GM18498 (cell line): ENCODE results near the gene QDPR.
"Not testable (repeated sequence)": the region's sequence is repeated elsewhere in the genome, so short reads cannot be mapped to it uniquely, and the experiment has no call there.

ENCODE experiments used
- ATAC-seq: cut with Tn5 transposase; IDR thresholded peaks from one replicate; pipeline ENCODE4 v1.9.1; 2021; ENCODE audit warnings: mild to moderate bottlenecking, moderate library complexity; ENCODE audit not compliant: unreplicated experiment

The QDPR gene

GRCh38 chr4:17511950-17512795 is at the start of gene QDPR:
Gene QDPR (minus strand): TSS chr4:17512090. CDS start chr4:17512054, 36 bp downstream.
- ATAC-seq, result peak; percentile 98

DNA sequence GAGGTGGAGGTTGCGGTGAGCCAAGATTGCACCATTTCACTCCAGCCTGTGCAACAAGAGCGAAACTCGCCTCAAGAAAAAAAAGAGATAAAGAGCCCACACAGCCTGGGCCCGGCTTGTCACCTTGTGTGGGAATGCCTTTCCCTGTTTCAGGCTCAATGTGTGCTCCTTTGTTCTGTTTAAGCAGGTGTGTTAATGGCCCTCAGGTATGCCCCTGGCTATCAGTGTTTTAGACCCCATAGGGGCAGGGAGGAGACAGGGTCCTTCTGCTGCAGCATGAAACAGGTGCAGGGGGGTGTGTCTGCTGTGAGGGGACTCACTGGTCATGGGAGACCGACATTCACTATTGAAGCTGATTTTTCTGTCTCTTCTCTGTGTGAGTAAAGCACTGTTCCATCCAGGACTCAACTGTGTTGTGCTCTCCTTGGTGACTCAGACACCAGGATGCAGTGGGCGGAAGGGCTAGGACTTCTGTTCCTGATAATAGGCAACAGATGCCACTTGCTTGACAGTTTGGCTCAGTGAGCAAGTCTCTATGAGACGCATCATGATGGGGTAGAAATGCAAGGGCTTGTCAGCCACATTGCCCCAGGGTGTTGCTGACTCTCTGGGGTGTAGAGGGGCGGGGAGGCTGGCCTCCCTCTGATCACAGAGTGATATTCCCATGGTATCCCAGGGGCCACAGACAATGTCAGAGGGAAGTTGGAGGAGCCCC is 49.5 kb upstream of the QDPR start:
- no peak for ATAC-seq

DNA sequence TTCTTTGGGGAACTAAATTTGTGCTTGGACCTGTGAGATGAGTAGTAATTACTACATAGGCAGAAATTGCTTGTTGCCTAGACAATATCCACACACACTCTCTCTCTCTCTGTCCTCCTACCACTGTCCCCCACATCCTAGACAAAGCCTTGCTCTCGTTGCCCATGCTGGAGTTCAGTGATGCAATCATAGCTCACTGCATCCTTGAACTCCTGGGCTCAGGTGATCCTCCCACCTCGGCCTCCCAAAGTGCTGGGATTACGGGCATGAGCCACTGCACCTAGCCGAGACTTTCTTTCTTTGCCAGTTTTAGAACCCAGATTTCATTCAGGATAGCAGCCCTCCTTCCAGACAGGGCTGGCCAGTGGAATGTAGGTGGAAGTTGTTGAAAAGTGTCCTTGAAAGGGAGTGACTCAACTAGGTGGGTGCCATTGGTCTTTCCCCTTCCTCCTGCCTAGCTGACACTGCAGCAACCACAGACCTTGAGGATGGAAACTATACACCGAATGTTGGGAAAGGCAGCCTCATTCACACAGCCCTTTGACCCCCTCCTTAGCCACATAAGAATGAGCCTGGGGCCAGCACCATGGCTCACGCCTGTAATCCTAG is 48.3 kb upstream of the QDPR start:
- no peak for ATAC-seq

GRCh38 chr4:17559709-17560048 is 47.8 kb upstream of the QDPR start:
- no peak for ATAC-seq

DNA sequence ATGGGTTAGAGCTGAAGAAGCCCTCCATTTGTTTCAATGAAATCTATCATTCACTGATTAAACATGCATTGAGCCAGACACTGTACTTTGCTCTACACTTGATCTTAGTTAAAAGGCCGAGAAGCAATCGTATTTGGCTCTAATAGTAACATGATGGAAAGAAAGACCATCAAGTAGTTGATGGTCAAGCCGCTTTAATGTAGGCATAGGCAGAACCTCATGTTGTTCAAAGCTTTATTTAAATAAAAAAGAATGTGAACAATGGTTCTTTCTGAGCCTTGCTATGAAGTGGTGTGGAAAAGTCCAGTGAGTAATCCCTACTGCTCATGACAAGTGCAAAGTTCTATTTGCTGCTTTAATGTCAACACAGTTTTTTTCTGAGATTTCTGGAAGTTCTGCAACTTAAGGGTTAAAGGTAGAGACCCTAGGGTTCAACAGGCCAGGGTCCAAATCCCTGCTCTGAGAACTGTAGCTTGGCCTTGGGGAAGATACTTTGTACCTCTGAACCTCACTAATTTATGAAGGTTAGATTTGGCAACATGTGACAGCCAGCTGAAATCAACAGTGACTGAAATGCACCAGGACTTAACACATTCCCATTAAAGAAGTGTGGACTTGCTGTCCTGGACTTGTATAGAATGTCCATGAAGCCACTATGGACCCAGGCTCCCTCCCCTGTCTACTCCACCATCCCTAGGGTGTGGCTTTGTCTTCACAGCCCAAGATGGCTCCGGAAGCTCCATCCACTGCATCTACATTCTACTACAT is 47.2 kb upstream of the QDPR start:
- ATAC-seq, result no peak

DNA sequence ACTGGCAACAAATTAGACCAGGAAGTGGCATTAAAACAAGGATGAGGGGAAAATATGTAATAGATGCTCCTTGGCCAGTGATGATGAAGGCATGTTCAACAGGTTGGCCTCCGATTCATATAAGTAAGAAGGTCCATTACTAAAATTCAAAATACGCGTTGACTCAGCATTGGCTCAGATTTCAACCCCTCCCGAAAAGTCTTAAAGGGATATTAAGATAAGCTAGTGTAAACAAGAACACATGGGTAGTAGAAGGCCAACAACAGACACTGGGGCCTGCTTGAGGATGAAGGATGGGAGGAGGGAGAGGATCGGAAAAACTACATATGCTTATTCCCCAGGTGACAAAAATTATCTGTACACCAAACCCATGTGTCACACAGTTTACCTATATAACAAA is 46.0 kb upstream of the QDPR start:
- no peak for ATAC-seq

GRCh38 chr4:17556498-17556897 is 44.6 kb upstream of the QDPR start:
- no peak for ATAC-seq

DNA sequence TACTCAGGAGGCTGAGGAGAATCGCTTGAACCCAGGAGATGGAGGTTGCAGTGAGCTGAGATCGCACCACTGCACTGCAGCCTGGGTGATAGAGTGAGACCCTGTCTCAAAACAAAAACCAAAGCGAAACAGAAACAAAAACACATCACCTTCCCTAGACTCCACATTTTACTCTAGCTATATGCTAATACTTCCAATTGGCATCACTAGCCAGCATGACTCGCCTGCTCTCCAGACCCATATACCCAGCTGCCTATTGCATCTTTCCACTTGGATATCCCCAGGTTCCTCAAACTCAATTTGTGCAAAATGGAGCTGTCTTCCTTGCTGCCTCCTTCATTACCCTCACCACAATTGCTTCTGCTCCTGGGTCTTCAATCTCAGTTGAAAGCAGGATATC is 42.7 kb upstream of the QDPR start:
- ATAC-seq, result no peak

- ATAC-seq, result no peak
These were observed 40.5 kb upstream of the QDPR start for GRCh38 chr4:17552427-17552826.

DNA sequence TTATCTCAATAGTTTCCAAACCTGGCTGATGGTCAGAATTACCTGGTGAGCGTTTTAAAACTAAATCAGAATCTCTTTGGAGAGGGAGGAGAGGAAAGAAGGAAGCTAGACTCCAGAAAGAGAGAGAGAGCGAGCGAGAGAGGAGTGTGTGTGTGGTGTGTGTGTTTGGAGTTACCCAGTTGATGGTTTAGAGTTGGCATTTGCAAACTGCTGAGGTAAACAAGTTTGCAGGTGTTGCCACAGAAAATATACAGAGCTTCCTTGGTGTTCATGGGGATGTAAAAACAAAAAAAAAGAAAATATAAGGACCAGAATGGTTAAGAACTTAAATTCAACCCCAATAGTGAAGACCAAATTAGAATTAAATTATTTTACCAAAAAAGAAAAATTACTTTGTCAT is 38.7 kb upstream of the QDPR start:
- ATAC-seq, result no peak

DNA sequence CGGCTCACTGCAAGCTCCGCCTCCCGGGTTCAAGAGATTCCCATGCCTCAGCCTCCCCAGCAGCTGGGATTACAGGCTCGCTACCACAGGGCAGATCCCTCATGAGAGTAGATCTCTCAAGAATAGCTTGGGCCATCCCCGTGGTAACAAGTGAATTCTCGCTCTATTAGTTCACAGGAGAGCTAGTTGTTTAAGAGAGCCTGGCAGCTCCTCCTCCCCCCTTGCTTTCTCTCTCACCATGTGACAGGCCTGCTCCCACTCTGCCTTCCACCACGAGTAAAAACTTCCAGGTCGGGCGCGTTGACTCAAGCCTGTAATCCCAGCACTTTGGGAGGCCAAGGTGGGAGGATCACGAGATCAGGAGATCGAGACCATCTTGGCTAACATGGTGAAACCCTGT is 34.8 kb upstream of the QDPR start:
- ATAC-seq, result no peak

DNA sequence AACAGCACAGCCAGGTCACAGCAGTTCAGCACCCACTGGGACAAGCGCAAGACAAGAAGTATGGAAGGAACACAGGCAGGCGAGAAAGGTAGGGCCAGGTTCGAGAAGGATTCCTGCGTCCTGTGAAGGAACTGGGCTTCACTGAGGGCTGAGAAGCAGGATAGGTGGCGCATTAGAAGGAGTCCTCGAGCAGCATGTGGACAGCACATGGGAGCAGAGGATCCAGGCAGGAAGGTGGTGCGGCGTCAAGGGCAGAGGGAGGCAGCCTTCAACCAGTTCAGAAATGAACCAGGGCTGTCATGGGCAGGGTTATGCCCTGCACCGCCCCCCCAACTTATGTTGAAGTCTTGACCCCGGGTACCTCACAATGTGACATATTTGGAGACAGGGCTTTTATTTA is 34.3 kb upstream of the QDPR start:
- ATAC-seq, result no peak

DNA sequence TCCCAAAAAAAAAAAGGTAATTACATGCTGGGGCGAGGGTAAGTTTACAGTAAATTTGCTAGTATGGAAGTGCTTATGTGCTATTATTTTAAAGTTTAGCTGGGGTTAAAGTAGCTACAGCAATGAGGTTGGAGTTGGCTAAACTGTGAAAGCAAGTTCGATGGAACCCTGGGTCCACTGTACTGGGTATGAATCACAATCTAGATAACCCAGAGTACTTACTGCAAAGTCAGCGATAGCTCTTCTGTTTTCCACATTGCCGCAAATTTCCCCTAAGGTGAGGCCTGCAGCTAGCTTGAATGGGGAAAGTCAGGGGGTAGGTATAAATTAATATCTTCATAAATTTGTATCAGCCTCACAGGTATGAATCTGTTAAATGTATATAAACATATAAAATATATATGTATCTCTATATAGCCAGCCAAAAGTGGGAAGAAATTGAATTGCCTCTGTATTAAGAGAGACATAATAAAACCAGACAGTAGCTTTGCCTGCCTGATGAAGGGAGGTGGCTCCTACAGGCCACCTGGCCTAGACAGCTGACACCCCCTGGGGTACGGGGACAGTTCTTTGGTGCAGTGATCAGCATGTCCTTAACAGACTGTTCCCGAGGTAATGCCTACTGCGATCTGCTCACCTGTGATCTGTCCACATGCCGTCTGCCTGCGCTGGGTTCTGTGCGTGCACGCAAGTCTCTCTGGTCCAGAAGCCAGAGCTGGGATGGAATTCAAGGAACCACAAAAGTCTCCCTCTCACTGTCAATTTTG is 33.7 kb upstream of the QDPR start:
- no peak for ATAC-seq

DNA sequence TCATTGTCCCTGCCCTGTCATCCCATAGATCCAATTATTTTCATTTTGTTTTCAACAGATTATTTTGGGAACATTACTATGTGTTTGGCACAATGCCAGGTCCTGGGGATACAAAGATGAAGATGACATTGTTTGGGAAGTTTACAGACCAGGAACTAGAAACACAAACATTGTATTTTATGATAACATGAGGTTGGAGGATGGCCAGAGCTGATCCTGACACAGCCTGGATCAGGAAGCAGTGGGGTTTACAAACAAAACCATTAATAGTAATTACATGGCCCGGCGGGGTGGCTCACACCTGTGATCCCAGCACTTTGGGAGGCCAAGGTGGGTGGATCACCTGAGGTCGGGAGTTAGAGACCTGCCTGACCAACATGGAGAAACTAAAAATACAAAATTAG is 32.9 kb upstream of the QDPR start:
- no peak for ATAC-seq

GRCh38 chr4:17544205-17544604 is 32.3 kb upstream of the QDPR start:
- no peak for ATAC-seq

DNA sequence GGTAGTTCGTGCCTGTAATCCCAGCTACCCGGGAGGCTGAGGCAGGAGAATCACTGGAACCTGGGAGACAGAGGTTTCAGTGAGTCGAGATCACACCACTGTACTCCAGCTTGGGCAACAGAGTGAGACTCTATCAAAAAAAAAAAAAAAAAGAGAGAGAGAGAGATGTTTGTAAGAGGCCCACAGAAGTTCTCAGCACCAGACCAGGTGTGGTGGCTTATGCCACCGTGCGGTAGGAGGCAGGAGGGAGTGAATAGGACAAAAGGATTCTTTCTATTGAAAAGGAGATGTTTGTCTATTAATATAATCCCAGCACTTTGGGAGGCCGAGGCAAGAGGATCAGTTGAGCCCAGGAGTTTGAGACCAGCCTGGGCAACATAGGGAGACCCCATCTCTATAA is 25.2 kb upstream of the QDPR start:
- not testable (repeated sequence) for ATAC-seq

DNA sequence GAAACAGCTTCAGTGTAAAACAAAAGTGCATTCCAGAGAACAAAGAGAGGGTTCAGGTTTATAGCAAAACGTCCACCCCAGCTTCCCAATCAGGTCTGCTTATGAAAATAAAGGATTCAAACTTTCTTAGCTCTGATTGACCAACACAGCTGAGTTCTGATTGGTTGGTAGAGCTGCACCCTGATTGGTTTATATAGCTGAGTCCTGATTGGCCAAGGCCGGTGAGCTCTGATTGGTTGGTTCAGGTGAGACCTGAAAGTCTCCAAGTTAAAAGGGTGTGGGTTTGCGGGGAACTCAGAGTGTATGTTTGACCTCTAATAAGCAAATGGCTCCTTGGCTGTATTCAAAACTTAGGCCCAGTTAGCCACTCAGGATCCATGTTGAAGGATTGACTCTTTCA is 24.0 kb upstream of the QDPR start:
- no peak for ATAC-seq

- peak; percentile 59 for ATAC-seq
These were observed 23.4 kb upstream of the QDPR start for GRCh38 chr4:17535242-17535641.

DNA sequence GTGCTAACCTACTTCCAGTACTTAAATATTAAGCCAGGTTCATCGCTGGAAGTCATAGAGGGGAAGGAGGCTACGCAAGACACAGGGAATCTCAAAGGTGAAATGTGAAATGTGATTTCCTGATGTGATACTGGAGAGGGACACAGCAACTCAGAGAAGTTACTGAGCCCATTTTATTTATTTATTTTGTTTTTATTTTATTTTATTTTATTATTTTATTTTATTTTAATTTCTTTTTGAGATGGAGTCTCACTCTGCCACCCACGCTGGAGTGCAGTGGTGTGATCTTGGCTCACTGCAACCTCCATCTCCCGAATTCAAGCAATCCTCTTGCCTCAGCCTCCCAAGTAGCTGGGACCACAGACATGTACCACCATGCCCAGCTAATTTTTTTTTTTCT is 22.8 kb upstream of the QDPR start:
- no peak for ATAC-seq

- no peak for ATAC-seq
These were observed 19.8 kb upstream of the QDPR start for GRCh38 chr4:17531538-17532285.
